ENCODE data around the gene VSIR.

- TF ChIP-seq CTCF (IDR thresholded peaks at IDR 0.05; ENCODE audit: low read depth, low read length) = no peak
- no peak for TF ChIP-seq MYC (IDR thresholded peaks at IDR 0.05; ENCODE audit: low read depth, low read length)
- no peak for TF ChIP-seq POLR2A (IDR thresholded peaks at IDR 0.05; ENCODE audit: extremely low read depth, insufficient read length)
- no peak for TF ChIP-seq MAX (IDR thresholded peaks at IDR 0.05; ENCODE audit: low read depth, low read length)
Measured at GRCh38 chr10:71819441-71819861, 46.1 kb upstream of the VSIR start.
